Stromal cell of bone marrow (primary cell): ENCODE results near the gene SOX13.
A peak's percentile ranks its signal among the peaks of the same experiment; 100 is the strongest.
"Not testable (repeated sequence)": the region's sequence is repeated elsewhere in the genome, so short reads cannot be mapped to it uniquely, and the experiment has no call there.

ENCODE experiments used
- DNase-seq: peaks from one replicate; pipeline ENCODE4 v3.0.0-alpha.2; 2012; ENCODE audit warnings: low read depth

The SOX13 gene

DNA sequence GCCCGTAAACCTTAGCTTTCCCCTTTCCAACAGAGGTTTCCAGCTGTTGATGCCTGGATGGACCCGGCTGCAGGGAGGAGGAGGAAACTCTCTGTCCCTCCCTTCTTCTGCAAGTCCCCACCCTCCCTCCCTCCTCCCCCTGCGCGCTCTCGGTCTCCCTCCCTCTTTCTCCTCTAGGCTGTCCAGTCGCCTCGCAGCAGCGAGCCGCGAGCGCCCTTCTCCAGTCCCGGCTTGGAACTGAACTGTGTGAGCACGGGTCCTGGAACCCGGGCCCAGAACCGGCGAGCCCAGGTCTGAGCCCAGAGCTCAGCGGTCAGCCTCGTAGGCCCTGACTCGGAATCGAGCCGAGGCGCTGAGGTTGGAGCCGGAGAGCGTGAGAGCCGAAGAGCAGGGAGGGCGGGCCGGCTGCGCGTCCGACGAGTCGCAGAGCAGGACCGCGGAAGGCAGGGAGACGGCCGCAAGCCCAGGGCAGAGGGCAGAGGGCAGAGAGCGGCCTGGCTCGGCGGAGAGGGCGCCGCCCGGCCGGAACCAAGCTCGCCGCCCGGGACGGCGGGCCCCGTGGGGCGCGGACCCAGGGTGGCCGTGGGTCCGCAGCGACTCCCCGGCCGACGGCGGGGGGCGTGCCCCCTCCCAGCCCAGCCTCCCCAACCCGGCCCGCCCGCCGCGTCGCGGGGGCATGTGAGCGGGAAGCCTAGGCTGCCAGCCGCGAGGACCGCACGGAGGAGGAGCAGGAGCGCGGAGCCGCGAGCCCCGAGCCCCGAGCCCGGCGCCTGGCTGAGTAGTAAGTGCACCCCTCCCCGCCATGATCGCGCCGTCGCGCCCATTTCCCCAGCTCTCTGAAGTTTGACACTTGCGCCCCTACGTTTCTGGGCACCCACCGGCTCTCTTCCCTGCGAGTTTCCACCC lies at the start of gene SOX13:
TSS of gene SOX13 (plus strand) at position 185 of the 906 bp plus-strand sequence. CDS start 39,801 bp downstream, outside the sequence.
- DNase-seq = peak; percentile 82

DNA sequence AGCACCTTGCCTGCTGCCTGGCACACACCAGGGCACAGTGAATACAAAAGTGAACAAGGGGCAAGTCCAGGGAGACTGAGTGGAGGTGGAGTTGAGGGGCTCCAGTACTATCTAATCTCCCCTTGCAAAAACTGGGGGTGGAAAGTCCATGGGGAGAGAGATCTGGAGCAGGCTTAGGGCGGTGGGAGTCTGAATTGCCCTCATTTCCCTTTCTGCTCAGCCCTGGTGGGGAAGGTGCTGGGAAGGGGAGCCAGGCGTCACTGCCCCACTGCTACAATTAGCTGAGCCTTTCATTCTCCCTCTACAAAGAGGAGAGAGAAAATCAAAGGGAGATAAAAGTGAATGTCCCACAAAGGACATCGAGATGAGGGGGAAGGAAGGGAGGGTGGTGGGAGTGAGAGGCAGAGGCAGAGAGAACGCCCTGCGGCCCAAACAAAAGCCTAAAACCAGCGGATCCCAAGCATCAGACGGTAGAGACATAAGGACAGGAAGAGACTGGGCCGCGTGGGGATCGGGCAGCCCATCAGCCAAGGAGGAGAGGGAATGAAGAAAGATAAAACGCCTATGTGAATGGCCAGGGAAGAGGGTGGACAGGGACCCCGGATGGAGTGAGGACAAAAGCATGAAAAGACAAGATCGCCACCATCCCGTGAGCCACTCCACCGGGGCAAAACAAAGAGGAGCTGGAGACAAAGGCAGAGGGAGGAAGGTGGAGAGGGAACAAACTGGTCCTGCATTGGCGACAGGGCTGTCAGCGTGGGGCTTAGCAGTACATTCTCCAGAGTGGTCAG lies 46.8 kb upstream of the SOX13 start:
- DNase-seq = no peak

DNA sequence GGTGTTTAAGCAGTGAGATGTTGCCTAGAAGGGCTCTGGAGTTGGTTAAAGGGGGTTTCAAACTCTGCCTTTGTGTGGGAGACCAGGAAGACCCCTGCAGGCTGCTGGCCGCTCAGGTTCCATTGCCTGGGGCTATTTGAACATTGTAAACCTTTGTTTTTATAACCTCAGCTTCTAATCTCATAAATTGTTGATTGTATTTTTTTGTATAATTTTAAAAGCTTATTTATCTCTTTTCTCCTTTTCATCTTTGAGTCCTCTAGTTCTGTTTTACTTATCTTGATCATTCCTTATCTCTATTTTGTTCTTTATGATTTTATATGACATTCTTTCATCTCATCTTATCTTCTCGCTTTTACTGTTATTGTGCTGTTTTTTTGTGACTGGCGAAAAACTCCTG lies 45.5 kb upstream of the SOX13 start:
- DNase-seq = no peak

DNA sequence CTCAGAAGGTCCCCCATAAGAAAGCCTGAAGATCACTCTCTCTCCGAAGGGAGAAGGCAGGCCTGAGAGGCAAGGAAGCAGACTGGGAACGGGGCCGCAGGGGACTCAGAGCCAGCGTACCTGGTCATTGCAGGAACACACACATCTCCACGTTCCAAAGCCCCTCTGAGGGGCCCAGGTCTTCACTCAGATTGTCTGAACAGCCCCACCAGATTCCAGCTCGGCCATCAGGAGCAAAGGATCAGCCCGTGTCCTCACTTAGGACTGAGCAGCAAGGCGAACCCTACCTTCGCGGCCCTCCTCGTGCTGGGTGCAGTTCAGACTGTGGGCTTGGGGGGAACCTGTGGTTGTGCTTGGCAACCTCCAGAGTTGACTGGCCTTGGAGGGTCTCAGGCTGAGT lies 43.9 kb upstream of the SOX13 start:
- no peak for DNase-seq

DNA sequence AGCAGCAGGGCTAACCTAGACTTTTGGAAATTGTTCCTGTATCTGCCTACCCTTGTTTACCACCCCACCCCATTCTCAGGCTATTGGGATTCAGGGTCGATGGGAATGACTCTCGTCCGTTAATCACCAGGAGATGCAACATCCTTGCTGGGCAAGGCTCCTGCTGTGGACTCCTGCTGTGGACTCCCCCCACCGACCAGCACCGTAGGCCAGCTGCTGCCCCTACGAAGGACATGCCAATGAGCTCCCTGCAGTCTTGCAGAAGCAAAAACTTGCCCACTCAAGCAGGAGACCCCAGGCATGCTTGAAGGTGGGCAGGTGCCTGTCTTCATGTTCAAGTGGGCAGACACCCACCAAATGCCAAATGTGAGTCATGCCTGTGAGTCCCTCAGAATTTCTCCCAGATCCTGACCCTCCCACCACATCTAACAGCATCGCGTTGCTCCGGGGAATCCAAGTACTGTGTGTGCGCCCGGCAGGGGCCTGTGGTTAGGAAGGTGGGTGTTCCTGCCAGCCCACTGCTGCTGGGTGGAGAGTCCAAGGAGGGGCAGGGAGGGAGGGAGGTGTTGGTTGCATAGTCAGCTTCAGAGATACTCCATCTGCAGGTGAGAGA lies 41.7 kb upstream of the SOX13 start:
- no peak for DNase-seq

DNA sequence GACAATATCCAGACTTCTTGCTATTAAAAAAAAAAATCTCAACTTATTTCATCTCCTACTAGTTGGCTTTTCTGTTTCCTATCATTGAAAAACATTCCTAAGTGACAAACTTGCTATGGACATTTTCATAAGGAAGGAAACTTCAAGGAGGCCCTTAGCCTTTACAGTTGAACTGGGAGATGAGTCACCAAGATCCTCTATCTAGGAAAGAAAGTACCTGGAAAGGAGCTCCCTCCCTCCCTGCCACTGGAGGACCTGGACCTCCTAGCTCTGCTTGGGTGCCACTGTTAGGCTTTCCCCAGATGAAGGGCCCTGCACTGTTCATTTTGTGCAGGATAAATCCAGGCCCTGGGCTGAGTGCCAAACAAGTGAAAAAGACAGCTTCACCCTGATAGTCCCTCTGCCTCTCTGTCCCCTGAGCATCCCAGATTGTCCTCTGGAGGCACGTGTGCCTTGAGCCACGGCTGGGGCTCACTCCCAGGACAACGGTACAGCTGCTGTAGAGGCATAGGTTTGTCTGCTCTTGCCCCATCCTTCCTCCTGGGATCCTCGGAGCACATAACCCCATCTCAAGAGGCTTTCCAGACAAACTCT lies 40.2 kb upstream of the SOX13 start:
- no peak for DNase-seq

DNA sequence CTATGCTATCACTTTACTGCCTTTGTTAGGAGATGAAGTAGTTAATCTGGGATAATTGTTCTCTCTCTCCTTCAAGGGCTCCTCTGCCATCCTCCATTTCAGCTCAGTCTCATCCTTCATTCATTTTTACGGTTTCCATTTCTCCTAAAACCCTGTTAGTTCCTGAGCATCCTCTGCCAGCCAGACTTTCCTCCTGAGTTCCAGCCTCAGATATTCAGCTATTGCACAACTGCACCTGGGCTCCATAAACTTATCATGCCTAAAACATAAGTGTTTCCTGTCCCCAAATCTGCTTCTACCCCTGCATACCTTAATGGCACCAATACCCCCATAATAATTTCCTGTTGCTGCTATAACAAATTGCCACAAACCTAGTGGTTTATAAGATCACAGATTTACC lies 39.6 kb upstream of the SOX13 start:
- no peak for DNase-seq

DNA sequence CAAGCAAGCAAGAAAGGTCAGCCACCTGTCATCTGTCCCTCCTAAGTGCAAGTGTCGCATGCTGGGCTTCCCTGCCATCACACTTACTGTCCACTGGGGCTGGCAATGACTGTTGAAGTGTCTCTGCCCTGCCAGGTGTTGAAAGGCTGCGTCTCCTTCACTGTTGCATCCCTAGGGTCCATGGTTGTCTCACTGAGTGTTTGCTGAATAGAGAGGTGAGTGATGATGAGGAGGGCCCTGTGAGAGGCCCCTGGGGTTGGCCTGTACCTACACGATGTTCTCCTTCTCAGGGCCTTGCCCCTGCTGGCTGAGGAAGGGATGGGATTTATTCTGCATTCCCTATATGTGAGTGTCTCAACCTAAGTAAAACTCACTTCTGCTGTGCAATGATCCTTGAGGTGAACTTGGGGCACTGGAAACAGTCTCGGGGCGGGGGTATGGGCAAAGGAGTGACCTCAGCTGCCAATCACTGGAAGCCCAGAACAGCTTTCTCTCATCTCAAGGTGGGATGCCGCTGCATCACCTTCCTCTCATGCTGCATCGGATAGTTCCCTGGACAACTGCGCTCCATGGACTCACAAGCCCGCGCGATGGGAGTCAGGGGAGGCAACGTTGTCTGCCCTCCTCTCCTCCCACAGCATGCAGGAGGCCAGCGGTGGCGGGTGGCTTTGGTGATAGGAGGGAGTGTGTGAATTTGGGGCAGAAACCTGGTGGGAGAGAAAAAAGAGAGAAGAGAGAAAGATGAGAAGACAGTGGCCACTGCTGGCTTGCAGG lies 35.8 kb upstream of the SOX13 start:
- no peak for DNase-seq

DNA sequence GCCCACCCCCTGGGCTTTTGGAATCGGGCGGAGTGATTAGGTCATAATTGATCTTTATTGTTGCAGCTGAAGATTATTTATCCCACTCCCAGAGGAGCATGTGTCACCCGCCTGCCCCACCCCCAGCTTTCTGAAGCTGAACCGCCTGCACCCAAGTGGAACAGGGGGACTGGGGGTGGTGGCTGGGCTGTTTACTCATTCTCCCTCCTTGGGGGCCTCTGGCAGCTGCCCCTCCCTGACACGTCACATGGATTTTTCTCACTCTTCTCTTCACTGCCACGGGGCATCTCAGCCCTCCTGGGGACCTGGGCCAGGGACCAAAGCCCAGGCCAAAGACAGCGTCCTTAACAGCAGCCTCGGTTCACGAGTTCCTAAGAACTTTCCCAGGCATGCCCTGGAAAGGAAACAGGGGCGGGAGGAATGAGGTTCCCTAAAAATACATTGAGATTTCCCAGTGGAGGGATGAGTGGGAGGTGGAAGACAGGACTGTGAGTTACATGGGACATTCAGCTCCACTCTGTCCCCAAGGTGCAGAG lies 31.6 kb upstream of the SOX13 start:
- DNase-seq = peak; percentile 14

DNA sequence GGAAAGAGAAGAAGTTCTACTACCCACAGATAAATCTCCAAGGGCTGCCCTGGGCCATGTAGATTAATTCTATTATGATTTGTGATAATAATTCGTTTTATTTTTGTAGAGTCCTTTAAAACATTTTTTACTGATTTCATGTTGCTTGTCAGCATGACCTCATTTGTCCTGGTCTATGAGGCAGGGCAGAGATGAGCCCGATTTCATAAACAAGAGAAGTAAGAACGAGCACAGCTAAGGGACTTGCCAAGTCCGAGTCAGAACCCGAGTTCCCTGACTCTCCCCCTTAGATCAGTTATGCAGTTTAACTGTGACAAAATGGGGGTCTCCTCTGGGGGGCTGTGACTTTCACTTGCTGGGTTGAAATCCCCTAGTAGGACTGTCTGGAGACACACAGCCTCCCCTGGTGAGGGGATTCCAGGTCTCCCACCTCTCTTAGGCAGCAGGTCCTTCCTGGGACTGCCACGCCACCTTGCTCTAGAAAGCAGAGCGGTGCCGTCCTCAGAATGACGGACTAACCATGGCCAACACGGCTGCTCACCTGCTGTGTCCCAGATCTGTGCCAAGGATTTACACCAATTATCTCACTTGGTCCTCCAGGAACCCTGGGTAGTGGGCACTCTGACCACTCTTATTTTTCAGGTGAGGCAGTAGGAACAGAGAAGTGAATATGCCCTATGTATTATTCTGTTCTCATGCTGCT lies 31.0 kb upstream of the SOX13 start:
- peak; percentile 21 for DNase-seq

DNA sequence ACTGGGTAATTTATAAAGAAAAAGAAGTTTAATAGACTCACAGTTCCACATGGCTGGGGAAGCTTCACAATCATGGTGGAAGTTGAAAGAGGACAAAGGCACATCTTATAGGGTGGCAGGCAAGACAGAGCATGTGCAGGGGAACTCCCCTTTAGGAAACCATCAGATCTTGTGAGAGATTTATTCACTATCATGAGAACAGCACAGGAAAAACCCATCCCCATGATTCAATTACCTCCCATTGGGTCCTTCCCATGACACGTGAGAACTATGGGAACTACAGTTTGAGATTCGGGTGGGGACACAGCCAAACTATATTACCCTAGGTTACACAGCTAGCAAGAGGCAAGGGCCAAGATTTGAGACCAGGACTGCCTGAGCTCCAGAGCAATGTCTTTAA lies 30.4 kb upstream of the SOX13 start:
- no peak for DNase-seq

DNA sequence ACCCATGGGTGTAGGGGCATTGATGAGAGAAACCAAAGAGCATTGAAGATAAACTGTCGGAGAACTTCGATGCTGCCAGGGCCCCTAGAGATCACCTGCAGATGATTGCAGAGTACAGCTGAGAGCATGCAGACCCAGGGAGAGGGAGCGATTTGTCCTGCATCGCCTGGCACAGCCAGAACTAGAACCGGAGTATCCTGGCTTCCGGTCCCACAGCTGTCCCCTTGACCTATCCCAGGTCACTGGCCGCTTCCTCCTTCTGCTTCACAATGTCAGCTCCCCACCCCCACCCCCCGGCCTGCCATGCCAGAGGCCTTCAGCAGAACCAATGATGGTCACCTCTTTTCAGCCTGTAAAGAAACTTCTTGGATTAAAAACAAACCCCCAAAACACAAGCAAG lies 29.2 kb upstream of the SOX13 start:
- no peak for DNase-seq

DNA sequence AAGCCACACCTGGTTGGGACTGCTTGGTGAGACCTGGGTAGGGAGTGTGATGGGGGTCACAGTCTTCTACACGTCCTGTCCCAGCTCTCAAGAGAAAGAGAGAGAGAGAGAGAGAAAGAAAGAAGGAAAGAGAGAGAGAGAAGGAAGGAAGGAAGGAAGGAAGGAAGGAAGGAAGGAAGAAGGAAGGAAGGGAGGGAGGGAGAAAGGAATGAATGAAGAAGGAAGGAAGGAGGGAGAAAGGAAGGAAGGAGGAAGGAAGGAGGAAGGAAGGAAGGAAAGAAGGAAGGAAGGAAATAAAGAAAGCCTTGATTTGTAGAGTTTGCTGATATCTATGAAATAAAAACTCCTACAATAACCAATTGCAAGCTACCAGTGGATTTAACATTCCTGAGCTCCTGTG lies 28.5 kb upstream of the SOX13 start:
- no peak for DNase-seq

DNA sequence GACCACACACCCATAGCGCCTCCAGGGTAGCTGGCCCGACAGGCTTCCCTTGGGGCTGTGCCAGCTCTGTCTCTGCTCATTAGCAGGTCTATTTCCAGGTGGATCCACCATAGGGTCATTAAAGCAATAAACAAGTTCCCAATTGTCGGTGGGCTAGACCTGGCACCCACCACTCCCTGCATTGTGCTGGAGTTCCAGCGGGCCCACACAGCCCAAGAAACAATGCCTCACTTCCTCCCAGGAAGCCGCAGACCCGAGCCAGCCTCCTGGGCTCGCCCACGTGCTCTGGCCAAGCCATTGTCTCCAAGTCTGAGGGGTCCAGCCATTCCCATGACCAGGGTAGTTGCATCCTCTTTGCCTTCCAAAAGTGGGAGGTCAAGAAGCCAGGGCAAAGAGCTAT lies 27.5 kb upstream of the SOX13 start:
- DNase-seq = no peak

DNA sequence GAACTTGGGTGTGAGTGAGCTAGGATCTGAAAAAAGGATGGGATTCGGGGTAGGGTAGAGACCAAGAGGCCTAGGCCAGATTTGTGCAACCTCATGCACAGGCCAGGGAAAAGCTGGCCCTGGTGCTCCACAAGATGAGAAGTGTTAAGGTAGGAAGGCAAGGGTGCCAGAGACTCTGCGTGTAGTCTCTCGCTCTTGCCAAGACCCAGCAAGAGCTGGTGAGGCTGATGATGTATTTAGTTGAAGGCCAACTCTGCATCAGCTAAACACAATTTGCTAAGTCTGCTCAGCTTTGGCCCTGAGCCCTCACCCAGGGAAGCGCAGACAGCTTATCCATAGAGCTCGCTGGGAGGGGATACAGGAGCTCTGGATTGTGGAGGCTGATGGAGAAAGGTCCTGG lies 26.6 kb upstream of the SOX13 start:
- DNase-seq = no peak

DNA sequence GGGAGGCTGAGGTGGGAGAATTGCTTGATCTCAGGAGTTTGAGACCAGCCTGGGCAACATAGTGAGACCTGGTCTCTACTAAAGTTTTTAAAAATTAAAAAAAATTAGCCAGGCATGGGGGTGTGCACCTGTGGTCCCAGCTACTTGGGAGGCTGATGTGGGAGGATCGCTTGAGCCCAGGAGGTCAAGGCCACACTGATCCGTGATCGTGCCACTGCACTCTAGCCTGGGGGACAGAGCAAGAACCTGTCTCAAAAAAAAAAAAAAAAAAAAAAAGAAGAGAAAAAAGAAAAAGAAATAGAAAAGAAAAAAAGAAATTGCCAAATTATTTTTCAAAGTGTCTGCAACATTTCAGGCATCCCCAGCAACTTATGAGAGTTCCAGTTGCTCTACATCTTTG lies 24.1 kb upstream of the SOX13 start:
- DNase-seq = not testable (repeated sequence)

DNA sequence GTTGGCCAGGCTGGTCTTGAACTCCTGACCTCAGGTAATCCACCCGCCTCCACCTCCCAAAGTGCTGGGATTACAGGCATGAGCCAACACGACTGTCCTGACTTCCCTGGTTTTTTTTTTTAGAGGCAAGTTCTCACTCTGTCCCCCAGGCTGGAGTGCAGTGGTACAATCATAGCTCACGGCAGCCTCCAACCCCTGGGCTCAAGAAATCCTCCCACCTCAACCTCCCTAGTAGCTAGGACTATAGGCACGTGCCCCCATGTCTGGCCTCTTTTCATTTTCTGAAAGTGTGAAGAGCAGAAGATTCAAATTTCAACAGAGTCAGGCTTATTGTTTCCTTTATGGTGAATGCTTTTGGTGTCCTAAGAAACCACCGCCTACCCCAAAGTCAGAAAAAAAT lies 21.7 kb upstream of the SOX13 start:
- no peak for DNase-seq

DNA sequence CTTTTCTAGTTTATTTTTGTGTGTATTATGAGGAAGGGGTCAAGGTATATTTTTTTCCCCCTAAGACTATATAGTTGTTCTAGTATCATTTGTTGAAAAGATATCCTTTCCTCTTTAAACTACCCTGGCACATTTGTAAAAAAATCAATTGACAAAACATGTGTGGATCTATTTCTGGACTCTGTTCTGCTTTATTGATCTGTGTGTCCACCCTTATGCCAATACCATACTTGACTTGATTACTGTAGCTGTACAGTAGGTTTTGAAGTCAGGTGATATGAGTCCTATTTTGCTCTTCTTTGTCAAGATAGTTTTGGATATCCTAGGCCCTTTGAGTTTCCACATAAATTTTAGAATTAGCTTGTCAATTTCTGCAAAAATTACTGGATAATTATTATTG lies 21.2 kb upstream of the SOX13 start:
- DNase-seq = no peak

DNA sequence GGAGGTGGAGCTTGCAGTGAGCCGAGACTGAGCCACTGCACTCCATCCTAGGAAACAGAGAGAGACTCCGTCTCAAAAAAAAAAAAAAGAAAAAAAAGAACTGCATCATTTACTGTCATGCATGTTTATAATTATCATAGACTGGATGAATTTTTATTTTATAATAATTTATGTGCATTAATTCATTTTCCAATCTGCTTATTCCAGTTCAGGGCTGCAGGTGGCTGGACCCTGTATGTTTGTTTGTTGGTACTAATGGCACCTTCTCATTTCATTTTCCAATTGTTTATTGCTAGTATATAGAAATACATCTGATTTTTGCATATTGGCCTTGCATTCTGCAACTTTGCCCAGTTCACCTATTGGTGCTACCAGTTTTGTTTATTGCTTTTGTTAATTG lies 19.0 kb upstream of the SOX13 start:
- no peak for DNase-seq

DNA sequence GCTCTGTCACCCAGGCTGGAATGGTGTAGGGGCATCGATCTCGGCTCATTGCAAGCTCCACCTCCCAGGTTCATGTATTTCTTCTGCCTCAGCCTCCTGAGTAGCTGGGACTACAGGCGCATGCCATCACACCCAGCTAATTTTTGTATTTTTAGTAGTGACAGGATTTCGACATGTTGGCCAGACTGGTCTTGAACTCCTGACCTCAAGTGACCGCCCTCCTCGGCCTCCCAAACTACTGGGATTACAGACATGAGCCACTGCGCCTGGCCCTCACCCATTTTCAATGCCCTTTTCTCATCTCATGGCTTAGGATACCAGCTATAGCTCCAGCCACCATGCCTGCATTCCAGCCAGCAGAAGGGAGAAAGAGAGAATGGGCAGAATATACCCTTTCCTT lies 12.9 kb upstream of the SOX13 start:
- no peak for DNase-seq

DNA sequence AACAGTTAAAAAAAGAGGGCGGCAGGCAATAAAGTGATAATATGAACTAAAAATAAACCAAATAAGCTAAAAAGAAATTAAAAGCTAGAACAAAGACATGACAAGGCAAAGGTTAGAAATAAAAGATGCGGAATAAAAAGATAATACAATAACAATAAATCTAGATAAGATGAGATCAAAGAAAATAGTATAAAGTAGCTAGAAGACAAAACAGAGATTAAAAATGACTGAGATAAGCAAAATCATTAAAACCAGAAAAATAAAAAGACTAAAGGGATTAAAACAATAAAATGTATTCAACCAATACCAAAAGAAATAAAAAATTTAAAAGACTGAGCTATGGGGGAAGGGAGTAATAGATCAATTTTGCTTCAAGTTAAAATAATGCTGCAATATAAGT lies 10.8 kb upstream of the SOX13 start:
- no peak for DNase-seq
